Omental fat pad (tissue), 4 donors: ENCODE measurements around the gene MLPH. TPM values are rescaled to one million over a fixed set of nuclear protein-coding genes. Genes with fewer than 3 reads are reported as not detected.

Experiments
- ATAC-seq: fragments of 150-250 bp; one replicate; pipeline ENCODE4 v1.9.1; 2016; ENCODE audit warnings: mild to moderate bottlenecking, moderate library complexity; ENCODE audit not compliant: low FRiP score
- DNase-seq: peaks from one replicate; pipeline ENCODE4 v3.0.0-alpha.2; 2019; ENCODE audit warnings: low spot score
- total RNA-seq, 4 donors: library from RNA; depleted of rRNA; stranded (reverse); fragments of >200 nt; gene quantifications; one replicate each; pipeline ENCODE4 v1.1.0, GENCODE V29; 2016
- TF ChIP-seq, protein P1 (sequence below), 3 donors: fragments of 450-650 bp; IDR thresholded peaks; one replicate each; pipeline ENCODE4 v1.5.1; 2016 to 2017; ENCODE audit warnings: antibody characterized with exemption in 3 of 3, mild to moderate bottlenecking in 3 of 3, moderate library complexity in 2 of 3

MLPH gene
- total RNA-seq, 4 donors from 2014 or later, result 3.8 to 23.6 (median 6.4) TPM

DNA sequence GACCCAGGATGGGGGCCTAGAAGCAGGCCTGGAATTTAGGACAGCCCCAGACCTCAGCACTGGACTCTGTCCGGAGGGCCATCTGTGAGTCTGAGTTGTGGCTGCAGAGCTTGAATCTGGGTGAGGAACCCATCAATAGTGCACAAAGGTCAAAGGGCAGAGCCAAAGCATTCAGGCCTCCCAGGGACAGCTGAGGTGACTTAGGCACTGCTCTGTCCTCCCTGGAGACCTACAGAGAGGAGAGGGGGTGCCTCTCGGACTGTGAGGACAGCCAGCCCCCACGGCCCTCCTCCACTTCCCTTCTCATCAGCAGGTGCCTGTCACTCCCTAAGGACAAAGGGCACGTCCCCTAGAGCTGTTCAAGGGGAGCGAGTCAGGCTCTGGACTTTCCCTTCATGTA is 54.2 kb downstream of the MLPH start:
- DNase-seq, result no peak
- ATAC-seq, result no peak
- TF ChIP-seq, protein P1, sequence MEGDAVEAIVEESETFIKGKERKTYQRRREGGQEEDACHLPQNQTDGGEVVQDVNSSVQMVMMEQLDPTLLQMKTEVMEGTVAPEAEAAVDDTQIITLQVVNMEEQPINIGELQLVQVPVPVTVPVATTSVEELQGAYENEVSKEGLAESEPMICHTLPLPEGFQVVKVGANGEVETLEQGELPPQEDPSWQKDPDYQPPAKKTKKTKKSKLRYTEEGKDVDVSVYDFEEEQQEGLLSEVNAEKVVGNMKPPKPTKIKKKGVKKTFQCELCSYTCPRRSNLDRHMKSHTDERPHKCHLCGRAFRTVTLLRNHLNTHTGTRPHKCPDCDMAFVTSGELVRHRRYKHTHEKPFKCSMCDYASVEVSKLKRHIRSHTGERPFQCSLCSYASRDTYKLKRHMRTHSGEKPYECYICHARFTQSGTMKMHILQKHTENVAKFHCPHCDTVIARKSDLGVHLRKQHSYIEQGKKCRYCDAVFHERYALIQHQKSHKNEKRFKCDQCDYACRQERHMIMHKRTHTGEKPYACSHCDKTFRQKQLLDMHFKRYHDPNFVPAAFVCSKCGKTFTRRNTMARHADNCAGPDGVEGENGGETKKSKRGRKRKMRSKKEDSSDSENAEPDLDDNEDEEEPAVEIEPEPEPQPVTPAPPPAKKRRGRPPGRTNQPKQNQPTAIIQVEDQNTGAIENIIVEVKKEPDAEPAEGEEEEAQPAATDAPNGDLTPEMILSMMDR (IDR thresholded peaks at IDR 0.05), result no peak

DNA sequence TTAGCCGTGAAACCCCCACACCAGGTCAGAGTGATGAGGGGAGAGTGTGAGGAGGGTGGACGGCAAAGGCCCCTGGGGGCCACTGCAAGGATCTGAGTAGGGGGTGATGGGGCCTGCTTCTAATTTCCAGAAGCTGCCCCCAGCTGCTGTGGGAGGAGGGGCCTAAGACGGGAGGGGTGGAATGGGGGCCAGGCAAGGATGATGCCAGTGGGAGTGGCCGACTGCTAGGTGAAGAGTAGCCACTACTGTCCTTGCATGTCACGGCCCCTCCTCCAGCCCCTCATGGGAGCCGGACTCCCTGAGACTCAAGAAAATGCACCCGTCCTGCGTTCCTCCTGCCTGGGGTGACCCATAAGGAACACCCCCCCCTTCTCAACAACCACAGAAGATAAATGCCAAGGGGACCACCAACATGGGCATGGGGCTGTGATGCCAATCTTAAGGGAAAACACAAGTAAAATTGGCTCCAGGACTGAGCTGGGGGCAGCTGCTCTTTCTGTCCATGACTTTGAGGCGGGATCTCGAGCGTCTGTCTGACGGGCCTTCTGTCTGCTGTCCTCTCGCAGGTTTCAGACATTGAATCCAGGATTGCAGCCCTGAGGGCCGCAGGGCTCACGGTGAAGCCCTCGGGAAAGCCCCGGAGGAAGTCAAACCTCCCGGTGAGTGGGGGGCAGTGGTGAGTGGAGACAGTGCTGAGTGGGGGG is 55.1 kb downstream of the MLPH start:
- TF ChIP-seq, protein P1 (IDR thresholded peaks at IDR 0.05), result no peak
- DNase-seq (no peak), ATAC-seq (no peak)

DNA sequence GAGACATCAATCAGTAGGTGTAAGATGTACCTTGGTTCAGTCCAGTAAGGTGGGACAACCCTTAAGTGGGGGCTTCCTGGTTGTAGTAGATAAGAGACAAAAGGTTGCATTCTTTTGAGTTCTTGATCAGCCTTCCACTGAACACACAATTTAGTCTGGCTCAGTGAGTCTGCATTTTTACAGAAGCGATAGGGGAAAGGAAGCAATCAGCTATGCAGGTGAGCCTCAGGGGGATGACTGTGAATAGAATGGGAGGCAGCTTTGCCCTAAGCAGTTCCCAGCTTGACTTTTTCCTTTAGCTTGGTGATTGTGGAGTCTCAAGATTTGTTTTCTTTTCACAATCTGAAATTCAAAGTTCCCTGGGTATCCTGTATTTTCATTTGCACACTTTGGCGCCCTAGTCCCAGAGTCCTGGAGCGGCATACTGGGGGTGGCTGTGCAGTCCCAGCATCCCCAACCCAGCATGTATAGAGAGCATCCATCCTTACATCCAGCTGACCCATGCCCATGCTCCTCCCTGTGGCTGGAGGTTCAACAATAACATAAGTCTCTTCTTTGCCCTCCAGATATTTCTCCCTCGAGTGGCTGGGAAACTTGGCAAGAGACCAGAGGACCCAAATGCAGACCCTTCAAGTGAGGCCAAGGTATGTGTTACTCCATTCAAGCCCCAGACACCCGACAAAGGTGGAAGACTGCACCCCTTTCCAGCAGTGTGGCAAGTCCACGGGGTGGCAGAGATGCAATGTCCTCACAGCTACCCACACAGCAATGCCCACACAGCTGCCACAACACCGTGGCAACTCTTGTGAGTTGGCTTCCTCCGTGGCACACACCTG is 59.2 kb downstream of the MLPH start:
- DNase-seq (no peak), ATAC-seq (no peak)
- TF ChIP-seq, protein P1 (IDR thresholded peaks at IDR 0.05), result no peak

DNA sequence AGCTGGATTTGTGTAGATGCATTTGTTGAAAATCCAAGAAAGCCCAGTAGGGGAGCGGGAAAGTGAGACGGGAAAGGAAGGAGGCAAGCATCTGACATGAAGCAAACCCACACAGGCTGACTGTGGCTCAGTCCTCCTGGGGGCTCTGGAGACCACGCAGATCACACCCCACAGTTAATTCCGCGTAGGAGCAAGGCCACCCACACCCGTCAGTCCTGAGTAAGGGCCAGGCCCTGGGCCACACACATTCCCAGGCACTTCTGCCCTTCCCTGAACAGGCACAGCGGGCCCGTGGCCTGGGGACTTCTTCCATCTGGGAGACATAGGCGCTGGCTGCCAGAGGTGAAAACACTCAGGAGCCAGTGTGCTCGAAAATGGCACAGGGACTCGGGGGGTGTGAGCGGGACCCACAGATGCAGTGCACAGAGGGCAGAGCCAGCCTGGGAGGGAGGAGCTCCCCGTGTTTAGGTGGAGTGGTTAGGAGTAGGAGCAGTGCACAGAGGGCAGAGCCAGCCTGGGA is 59.9 kb downstream of the MLPH start:
- DNase-seq (no peak), ATAC-seq (no peak)
- TF ChIP-seq, protein P1 (IDR thresholded peaks at IDR 0.05), result no peak

DNA sequence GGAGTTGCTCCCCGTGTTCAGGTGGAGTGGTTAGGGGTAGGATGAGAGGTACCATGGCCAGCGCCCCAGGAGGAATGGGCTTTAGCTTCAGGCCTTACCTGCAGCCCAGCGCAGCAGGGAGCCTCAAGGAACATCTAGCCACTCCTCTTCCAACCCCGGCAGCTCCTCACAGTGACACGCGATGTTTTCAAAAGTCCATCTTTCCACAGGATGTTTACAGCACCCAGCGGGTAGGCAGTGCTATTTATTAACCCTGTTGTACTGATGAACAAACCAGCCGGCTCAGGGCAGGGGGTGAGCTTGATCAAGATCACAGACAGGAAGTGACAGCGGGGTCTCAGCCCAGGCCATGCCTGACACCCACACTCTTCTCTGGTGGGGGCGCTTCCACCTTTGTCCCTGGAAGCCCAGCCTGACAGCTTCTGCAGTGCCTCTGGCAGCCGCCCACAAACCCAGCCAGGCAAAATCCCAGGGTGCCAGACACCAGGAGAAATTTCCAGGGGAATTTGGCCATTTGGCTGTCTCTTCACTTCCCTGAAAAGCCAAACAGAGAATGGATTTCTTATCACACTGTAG is 60.9 kb downstream of the MLPH start:
- no peak for ATAC-seq
- DNase-seq, result no peak
- TF ChIP-seq, protein P1 (IDR thresholded peaks at IDR 0.05), result no peak

DNA sequence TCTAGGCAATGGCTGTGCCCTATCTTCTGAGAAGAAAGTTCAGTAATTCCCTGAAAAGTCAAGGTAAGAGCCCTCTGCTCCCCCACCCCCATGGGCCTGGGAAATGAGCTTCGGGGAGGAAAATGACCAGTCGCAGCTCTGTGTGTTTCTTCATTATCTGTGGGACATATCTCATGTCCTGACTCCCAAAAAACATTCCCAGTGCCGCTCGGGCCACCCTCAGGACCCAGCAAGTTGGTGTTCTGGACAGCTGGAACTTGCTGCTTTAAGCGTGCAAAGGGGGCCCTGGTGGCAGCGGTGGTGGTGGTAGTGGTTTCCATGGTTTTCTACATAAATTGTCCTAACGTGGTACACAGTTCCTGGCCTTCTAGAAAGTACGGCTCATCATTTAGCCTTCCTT is 62.2 kb downstream of the MLPH start:
- TF ChIP-seq, protein P1 (IDR thresholded peaks at IDR 0.05), result no peak
- ATAC-seq, result no peak
- no peak for DNase-seq
